HTERT RPE-1 (cell line): Measurements from ENCODE around the gene ABCE1.

Experiments
- in situ Hi-C: fragments of 300-500 bp; cut with MboI; formaldehyde crosslinking; loops from 4 replicates; pipeline ENCODE4 v1.14.3; 2020; ENCODE audit warnings: low sequenced_read_pairs

The ABCE1 gene

DNA sequence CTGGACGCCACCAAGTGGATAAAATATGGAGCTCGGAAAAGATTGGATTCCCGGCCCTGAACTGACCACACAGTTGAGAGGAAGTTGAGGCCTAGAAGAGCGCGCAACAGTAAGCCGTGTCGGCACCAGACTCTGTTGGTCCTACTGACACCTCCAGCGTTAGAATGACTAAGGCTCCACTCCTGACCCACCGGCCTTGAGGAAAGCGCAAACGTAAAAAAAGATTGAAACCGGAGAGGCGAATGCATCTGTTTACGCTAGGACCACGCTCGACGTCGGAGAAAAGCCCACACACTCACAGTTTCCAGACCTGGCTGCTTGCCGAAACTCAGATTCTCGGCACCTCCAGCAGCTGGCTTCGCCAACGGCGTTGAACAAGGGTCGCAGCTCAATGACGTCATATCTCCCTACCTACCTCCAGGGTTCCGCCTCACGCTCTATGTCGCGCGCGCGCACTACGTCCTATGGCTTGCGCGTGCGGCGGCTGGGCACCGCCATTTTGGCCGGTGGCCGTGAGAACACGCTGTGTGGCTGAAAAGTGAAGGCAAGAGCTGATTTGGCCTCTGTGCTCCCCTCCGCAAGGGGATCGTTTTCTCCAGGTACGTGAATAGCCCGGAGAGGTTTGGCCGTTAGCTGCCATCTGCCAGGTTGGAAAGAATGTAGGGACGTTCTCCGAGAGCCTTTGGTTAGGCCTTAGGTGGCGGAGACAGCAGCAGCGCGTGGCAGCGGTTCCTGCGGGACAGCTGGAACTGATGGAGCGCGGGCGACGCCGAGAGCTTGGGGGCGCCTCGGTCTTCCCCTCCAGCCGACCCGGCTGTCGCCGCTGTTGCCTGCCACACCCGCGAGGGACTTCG lies at the start of gene ABCE1, which contains the start of gene ANAPC10:
ABCE1 (plus strand) TSS at position 491 of the 854 bp plus-strand sequence. CDS start 6,102 bp downstream, outside the sequence.
ANAPC10 (minus strand) TSS at position 376 of the 854 bp plus-strand sequence. CDS start 2,097 bp downstream, outside the sequence.
- in situ Hi-C loops, result no loop called here

DNA sequence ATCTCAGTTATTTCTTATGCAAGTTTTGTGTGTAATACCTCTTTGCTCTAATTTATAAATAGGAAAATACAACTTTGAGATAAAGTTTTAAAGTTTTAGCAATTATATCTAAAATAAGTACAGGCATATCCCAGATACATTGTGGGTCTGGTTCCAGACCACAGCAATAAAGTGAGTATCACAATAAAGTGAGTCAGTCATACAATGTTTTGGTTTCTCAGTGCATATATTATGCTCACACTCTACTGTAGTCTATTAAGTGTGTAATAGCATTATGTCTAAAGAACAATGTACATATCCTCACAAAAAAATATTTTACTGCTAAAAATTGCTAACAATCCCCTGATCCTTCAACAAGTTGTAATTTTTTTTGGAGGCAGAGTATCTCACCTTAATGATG lies 49.3 kb upstream of the ABCE1 start:
- in situ Hi-C loops, result no loop called here

DNA sequence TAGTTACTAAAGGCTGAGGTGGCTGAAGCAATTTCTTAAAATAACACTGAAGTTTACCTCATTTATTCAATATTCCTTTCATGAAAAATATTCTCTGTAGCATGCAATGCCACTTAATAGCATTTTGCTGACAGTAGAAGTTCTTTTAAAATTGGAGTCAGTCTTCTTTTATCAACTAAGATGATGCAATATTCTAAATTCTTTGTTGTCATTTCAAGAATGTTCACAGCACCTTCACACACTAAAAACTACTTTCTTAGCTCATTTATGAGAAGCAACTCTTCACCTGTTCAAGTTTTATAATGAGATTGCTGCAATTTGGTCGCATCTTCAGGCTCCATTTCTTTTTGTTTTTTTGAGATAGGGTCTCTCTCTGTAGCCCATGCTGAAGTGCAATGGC lies 48.9 kb upstream of the ABCE1 start:
- in situ Hi-C loops, result no loop called here

DNA sequence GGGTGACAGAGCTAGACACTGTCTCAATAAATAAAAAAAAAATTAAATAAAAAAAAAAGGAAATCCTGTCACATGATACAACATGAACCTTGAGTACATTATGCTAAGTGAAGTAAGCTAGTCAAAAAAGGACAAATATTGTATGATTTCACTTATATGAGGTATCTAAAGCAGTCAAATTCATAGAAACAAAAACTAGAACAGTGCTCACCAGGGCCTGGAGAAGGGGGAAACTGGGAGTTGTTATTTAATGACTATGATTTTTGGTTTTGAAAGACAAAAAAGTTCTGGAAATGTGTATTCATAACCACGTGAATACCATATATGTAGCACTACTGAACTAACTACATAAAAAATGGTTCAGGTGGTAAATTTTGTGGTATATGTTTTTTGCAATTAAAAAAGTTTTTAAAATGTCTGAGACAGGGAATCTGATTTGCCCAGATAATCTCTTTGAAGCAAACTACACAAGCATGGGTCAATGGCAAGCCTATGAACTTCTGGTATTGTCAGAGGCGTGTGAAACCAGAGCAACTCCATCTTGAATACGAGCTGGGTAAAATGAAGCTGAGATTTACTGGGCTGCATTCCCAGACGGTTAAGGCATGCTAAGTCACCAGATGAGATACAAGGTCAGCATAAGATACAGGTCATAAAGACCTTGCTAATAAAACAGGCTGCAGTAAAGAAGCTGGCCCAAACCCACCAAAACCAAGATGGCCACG lies 42.4 kb upstream of the ABCE1 start:
- in situ Hi-C loops, result no loop called here

DNA sequence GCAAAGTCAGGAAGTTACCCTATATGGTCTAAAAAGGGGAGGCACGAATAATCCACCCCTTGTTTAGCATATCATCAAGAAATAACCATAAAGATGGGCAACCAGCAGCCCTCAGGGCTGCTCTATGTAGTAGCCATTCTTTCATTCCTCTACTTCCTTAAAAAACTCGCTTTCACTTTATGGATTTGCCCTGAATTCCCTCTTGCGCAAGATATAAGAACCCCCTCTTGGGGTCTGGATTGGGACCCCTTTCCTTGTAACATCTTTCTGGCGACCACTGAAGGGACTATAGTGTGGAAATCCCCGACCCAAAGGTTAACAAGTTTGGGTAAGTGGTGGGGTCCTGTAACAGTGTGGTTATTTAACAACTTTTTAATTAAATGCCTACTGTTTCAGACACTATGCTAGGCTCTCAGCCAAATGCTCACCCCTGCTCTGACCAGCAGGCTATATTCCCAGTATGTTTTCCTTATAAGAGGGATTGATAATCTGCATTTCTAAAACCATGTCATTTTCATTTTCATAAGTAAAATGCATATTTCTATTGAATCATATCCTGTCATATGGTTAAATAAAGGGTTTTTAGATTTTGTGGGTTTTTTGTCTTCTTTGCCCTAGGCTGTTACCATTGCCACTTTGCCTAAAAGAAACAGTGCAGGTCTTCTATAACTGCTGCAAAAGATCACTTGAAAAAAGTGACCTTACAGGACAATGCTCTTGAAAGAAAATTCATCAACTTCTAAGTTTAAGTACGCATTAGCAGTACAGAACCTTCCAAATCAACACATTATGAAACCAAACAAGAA lies 41.6 kb upstream of the ABCE1 start:
- in situ Hi-C loops, result no loop called here

DNA sequence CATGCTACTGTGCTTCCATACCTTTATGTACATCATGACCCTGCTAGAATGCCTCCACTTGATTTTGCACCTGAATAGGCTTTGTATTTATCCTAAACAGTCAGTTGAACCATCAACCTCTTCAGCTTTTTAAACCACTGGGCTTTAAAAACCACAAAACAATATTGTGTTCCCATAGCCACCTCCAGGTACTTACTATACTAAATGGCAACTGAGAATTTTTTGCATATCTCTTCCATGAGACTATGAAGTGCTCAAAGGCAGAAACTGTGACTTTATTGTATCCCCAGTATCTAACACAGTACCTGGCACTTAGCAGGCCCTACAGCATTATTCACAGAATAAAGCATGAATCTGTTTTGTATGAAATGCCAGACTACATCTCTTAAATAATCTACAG lies 39.9 kb upstream of the ABCE1 start:
- in situ Hi-C loops, result no loop called here

DNA sequence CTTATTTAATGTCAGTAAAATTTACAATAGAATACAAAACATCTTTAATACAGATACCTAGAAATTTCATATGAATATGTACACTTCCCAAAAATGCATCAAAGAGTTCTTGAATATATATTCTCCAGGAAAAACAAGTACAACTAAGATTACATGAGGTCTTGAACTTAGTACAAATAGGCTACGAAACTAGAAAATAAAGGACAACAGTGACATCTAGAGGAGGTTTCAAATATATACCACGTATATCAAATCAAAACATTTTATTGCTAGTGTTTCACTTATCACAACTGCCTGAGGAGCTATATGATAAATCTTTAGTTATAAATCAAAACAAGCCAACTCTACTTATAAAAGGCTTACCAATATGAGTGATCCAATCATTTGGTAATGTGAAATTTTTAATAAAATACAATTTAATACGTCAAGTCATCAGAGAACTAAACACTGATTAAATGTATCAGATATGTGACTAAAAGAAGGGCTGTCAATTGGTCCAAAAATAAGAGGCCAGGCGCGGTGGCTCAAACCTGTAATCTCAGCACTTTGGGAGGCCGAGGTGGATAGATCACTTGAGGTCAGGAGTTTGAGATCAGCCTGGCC lies 36.7 kb upstream of the ABCE1 start:
- in situ Hi-C loops, result no loop called here

DNA sequence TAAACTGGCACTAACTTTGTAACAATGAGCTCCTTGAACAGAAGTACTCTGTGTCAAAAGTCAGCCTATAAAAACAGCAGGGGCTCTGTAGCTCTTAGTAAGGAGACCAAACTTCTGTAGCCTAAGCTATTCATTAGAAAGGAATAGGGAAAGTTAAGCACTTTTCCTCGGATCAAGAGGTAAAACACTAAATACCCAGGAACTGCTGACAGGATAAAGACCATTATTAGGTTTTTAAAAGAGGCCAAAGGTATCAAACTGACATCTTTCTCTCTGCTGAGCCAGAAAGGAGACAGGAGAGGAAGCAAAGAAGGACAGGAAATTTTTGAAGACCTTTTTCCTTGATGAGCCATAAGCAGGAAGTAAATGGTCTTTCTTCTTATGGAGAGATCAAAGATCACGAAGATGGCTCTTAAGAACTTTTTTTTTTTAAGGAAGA lies 32.0 kb upstream of the ABCE1 start:
- in situ Hi-C loops, result no loop called here

DNA sequence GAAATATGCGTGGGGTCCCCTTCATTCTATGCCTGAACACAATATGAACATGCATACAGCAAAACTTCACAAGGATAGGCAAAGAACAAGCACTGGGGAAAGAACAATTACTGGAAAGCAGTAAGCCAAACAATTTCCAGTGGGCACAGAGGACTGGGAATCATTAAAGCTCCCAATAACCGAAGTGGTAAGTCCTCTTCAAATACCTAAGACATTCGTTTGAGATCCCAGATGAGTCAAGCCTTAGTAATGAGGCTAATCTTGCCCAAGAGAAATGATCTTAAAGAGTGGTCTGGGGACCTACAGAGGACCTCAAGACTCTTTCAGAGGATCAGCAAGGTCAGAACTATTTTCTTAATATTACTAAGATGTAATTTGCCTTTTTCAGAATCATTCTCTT lies 28.8 kb upstream of the ABCE1 start:
- in situ Hi-C loops, result no loop called here

DNA sequence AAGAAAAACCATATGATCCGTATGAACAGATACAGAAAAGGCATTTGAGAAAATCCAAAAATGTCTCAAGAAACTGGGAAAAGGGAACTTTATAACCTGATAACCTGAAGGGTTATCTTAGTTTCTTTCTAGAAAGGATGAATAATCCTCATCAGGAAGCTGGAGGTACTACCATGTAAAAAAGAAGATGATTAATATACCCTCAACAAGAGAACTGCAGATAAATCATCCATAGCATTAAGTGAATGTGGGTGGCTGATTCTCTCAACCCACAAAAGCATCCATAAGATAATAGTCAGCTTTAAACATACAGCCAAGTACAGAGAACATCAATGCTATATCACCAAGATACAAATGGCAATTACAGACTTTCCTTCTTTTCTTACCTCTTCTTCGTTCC lies 26.6 kb upstream of the ABCE1 start:
- in situ Hi-C loops, result no loop called here

DNA sequence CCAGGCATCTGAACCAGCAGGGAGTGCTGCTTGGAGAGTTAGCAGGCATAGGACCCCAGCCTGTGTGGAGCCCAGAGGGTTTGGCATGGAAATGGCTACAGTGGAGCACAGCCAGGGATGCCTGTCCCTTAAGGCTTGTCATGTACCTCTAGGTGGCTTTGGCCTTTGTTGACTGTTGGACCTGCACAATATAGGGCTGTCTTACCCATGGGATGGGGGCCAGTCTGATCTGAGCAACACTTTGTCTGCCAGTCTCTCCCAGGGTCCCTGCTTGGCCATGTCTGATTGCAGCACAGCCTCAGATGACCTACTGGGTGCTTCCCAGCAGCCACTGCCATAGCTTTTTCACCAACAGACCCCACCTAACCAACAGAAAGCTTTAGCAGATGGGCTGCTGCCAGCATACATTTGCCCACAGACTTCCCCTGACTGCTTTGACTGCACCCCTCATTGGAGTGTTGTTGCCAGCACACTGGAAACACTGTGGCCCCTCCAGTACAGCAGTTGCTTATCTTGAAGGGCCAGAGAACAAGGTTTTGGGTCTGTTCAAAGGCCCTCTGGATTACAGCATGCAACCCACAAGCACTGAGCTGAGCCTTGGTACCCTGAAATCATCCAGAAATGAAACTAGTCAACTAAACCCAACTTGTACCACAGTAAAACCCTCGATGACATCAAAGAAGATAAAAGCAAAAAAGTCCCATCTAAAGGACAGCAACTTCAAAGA lies 22.2 kb upstream of the ABCE1 start:
- in situ Hi-C loops, result no loop called here

DNA sequence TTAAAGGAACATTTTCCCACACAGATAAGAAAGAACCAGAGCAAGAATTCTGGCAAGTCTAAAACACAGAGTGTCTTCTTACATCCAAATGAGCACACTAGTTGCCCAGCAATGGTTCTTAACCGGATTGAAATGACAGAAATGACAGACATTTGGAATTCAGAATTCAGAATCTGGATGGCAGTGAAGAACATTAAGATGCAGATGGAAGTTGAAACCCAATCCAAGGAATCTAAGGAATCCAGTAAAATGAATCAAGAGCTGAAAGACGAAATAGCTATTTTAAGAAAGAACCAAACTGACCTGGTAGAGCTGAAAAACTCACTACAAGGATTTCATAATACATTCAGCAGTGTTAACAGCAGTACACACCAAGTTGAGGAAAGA lies 21.6 kb upstream of the ABCE1 start:
- in situ Hi-C loops, result no loop called here

DNA sequence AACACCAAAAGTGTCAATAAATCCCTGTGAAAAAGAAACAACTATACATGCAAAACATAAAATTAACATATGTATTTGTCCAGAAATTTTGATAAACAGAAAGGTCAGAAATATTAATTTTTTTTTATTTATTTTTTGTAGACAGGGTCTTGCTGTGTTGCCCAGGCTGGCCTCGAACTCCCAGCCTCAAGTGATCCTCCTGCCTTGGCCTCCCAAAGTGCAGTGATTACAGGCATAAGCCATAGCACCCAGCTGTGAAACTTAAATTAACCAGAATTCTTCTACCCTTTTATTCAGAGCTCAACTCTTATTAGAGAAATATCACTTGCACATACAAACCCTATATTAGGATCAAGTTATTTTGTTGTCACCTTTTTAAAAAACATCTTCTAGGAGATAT lies 16.4 kb upstream of the ABCE1 start:
- in situ Hi-C loops, result no loop called here

DNA sequence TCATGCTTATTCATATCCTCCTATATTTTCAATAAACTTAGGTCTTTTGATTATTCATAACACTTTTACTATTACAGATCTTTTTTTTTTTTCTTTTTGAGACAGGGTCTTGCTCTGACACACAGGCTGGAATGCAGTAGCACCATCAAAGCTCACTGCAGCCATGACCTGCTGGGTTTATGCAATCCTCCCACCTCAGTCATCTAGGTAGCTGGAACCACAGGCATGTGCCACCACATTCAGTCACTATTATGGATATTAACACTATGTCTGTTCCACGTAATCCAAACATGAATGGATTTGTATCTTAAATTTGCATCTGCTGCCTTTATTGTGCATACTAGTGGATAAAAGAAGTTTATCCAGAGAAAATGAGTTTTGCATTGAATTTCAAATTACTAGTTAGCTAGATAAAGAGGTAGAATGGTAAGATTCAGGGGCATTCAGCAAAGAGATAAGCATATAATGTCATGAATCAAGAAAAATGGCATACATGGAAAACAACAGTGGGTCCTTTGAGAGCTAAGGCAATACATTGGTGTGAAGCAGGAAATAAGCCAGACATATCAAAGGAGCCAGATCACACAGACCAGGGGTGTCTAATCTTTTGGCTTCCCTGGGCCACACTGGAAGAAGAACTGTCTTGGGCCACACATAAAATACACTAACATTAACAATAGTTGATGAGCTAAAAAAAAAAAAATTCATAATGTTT lies 14.1 kb upstream of the ABCE1 start:
- in situ Hi-C loops, result no loop called here

DNA sequence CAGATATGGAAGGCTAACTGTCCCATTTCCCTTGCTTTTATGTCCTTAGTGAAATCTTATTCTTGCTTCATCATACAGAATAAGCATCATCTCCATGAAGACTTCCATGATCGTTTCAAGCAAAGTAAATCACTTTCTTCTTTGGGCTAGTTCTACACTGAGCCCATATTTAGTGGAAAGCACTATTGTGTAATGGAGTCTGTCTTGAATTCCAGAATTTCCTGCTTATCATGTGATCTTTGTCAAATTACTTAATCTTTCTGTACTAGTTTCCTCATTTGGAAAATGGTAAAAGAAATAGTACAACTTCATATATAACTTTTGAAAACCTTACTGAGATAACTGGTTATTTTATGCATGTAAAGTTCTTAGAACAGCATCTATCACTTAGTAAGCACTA lies 7.7 kb upstream of the ABCE1 start:
- in situ Hi-C loops, result no loop called here

DNA sequence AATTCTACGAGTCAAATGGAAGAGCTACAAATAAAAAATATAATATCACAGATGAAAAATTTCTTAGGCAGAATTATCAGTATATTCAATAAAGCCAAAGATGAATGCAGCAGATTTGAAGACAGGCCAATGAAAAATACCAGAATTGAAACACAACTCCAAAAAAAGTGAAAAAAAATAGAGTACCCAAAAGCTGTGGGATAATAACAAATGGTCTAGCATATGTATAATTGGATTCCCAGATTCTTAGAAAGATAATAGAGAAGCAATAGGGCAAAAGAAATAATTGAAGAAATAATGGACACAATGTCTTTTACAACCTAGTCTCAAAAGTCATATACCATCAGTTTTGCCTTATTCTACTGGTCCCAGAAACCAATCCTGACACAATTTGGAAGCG lies 4.5 kb upstream of the ABCE1 start:
- in situ Hi-C loops, result no loop called here

DNA sequence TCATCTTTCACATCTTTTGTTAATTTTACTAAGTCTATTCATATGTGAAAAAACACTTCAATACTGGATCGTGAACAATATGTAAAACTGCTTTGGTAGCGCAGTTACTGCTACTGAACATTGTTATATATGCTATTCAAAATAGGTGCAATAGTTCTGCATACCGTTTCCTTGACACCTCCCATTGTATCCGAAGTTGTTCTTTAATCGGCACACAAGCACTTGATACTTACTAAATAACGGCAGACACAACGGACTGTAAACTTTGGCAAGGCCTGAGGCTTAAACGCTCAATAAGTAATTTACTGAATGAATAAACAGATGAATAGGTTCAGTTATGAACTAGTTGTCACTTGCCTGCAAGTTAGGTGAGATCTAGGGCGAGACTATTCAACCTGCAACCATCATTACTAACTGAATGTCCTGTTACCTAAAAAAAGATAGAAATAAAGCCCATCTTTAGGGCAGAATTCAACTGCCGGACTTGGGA lies 735 bp upstream of the ABCE1 start:
- in situ Hi-C loops, result no loop called here

DNA sequence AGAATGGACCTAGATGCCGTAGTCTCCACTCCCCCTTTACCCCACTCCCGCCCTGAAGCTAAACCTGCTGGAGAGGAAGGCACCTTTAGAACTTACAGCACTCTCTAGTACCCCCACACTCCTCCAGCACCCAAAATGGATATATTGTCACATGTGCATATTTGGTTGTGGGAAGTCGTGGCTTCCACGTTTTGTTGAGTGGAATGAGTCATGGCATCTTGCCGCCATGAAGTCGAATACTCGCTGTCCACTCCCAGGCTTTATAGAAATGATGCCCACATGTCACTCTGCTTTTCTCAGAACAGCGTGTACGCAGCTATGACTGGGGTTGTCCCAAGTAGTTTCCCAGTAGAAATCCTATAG lies 545 bp downstream of the ABCE1 start:
- in situ Hi-C loops, result no loop called here

DNA sequence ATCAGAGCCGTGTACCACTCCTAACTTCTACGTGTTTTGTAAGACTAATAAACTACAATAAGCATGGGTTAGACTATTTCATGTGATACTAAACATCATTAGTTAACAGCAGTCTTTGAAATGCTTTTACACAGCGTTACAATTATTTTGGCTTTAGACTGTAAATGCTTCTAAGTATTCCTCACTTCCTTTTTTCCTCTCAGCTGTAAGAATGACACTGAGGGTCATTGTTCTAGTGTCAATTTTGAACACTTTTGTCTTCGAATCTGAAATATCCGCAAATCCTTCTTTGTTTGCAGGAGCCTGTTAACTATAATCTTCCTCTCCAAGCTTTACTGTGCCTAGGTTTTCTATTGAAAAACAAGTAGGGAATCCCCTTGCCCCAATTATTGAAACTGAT lies 1.5 kb downstream of the ABCE1 start:
- in situ Hi-C loops, result no loop called here

DNA sequence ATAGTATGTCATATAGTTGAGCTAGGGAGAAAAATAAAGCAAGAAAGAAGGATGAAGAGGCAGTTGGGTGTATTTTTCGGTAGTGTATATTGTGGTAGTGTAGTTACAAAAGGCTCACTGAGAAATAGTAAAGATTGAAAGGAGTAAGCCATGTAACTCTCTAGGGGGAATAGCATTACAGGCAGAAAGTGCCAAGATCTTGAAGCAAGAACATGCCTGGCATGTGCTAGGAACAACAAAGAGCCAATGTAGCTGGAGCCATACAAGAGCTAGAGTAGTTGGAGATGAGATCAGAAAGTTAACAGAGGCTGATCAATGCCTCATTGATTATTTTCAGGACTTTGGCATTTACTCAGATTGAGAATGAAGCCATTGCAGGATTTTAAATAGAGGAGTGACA lies 3.0 kb downstream of the ABCE1 start:
- in situ Hi-C loops, result no loop called here
